Measurements from ENCODE around the gene IL16.

DNA sequence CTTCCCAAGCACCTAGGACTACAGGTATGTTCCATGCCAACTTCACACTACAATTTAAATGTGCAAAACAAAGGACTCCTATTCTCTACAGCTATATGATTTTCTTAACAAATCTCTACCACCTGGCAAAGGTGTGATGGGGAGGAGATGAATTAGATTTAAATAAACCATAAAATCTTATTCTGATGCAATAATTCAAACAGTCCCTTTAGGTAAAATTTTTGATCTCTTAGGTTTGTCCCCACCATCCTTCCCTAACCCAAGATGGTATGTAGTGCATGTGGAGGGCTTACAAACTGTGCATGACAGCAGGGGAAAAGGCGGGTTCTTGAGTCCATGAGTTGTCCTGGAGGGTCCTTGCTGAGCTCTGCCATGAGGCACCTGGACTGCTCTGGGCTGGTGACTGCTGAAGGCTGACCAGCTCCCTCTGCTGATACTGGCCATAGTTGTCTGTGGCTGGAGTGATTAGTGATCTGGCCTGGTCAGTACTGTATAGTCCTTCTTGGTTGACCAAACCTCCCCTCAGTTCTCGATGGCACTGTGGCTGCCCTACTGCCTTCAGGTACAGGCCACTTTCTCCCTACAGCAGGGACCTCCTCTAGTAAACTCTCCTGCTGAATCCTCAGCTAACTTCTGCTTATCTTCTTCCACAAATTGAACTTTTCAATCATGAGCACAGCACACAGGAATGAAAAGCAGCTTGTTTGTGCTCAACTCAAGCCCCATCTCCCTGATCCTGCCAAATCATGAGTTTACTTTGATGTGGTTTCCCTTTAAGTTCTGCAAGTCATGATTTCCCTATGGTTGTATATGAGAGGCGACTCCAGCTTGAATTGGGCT is 32.5 kb upstream of the IL16 start:
- TF ChIP-seq, protein P1, sequence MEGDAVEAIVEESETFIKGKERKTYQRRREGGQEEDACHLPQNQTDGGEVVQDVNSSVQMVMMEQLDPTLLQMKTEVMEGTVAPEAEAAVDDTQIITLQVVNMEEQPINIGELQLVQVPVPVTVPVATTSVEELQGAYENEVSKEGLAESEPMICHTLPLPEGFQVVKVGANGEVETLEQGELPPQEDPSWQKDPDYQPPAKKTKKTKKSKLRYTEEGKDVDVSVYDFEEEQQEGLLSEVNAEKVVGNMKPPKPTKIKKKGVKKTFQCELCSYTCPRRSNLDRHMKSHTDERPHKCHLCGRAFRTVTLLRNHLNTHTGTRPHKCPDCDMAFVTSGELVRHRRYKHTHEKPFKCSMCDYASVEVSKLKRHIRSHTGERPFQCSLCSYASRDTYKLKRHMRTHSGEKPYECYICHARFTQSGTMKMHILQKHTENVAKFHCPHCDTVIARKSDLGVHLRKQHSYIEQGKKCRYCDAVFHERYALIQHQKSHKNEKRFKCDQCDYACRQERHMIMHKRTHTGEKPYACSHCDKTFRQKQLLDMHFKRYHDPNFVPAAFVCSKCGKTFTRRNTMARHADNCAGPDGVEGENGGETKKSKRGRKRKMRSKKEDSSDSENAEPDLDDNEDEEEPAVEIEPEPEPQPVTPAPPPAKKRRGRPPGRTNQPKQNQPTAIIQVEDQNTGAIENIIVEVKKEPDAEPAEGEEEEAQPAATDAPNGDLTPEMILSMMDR (IDR thresholded peaks at IDR 0.05), result no peak
- no peak for TF ChIP-seq ZFX (IDR thresholded peaks at IDR 0.05; ENCODE audit: borderline replicate concordance)

All from 22Rv1 (cell line).